ENCODE data around the gene JARID2. TPM values are rescaled to one million over a fixed set of nuclear protein-coding genes. Genes with fewer than 3 reads are reported as not detected.

Gene JARID2
- total RNA-seq, 1 donor from 2014 or later, result 12.5 TPM

DNA sequence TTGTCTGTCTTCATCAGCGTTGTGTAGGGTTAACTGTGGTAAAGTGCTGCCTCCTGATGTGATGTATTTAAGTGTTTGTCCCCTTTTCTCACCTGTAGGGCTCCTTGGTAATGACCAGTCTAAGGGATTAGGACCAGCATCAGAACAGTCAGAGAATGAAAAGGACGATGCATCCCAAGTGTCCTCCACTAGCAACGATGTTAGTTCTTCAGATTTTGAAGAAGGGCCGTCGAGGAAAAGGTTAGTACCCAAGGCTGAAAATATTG lies 164.2 kb downstream of the JARID2 start:
- Mint-ChIP-seq H3K27me3 (ENCODE audit: unreplicated experiment) (no peaks in the 10 kb centered on the region), H3K4me1 (ENCODE audit: unreplicated experiment) (peaks cover 23% of the 10 kb centered on the region), H3K36me3 (ENCODE audit: unreplicated experiment) (peaks cover 4% of the 10 kb centered on the region), H3K9me3 (ENCODE audit: unreplicated experiment) (no peaks in the 10 kb centered on the region), H3K27ac (ENCODE audit: unreplicated experiment) (no peak overlapping the region), H3K4me3 (ENCODE audit: unreplicated experiment) (no peak overlapping the region)
- DNase-seq (ENCODE audit: extremely low spot score, unreplicated experiment), result no peak
- TF ChIP-seq, protein P1, sequence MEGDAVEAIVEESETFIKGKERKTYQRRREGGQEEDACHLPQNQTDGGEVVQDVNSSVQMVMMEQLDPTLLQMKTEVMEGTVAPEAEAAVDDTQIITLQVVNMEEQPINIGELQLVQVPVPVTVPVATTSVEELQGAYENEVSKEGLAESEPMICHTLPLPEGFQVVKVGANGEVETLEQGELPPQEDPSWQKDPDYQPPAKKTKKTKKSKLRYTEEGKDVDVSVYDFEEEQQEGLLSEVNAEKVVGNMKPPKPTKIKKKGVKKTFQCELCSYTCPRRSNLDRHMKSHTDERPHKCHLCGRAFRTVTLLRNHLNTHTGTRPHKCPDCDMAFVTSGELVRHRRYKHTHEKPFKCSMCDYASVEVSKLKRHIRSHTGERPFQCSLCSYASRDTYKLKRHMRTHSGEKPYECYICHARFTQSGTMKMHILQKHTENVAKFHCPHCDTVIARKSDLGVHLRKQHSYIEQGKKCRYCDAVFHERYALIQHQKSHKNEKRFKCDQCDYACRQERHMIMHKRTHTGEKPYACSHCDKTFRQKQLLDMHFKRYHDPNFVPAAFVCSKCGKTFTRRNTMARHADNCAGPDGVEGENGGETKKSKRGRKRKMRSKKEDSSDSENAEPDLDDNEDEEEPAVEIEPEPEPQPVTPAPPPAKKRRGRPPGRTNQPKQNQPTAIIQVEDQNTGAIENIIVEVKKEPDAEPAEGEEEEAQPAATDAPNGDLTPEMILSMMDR (IDR thresholded peaks at IDR 0.05), result no peak

DNA sequence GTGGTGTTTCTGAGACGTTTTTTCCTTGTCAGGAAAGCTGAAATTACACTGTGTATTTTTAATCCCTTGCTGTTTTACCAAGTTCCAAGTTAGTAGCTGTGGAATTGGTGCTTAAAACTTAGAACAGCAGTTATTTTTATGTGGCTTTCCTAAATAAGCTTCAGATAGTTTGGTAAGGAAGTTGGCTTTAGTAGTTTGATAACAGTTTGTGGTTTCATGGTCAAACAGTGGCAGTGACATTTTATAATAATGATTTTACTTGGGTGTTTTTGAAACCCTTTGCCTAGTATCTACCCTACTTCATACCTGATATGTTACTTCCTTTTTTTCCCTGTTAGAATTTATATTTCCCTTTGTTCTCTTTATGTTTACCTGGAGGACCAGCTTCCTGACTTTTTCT lies 164.9 kb downstream of the JARID2 start:
- H3K27ac Mint-ChIP-seq (ENCODE audit: unreplicated experiment), result no peak overlapping the region
- no peak for DNase-seq (ENCODE audit: extremely low spot score, unreplicated experiment)
- H3K9me3 Mint-ChIP-seq (ENCODE audit: unreplicated experiment), result no peaks in the 10 kb centered on the region
- no peaks in the 10 kb centered on the region for H3K27me3 Mint-ChIP-seq (ENCODE audit: unreplicated experiment)
- TF ChIP-seq, protein P1 (IDR thresholded peaks at IDR 0.05), result no peak
- peaks cover 4% of the 10 kb centered on the region for H3K36me3 Mint-ChIP-seq (ENCODE audit: unreplicated experiment)
- peaks cover 23% of the 10 kb centered on the region for H3K4me1 Mint-ChIP-seq (ENCODE audit: unreplicated experiment)
- no peak overlapping the region for H3K4me3 Mint-ChIP-seq (ENCODE audit: unreplicated experiment)

DNA sequence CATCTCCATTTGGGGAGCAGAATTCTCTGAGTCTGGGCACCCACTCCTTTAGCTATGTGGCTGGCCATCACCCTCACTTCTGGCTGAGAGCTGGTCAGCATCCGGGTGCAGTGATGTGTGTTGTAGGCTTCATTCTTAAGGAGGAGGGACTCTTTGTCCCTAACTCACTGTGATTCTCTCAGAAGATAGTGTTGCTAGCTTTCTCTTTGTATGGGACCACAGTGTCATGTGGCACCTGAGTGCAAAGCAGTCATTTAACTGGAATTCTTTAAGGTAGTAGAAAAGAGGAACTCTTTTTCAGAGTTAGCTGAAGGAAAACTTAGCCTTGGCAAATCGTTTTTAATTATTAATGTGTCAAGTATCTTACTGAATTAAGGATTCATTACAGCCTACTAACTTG lies 165.9 kb downstream of the JARID2 start:
- peaks cover 23% of the 10 kb centered on the region for H3K4me1 Mint-ChIP-seq (ENCODE audit: unreplicated experiment)
- no peak for DNase-seq (ENCODE audit: extremely low spot score, unreplicated experiment)
- TF ChIP-seq, protein P1 (IDR thresholded peaks at IDR 0.05), result no peak
- H3K4me3 Mint-ChIP-seq (ENCODE audit: unreplicated experiment), result no peak overlapping the region
- H3K9me3 Mint-ChIP-seq (ENCODE audit: unreplicated experiment), result peaks cover 2% of the 10 kb centered on the region
- no peak overlapping the region for H3K27ac Mint-ChIP-seq (ENCODE audit: unreplicated experiment)
- no peaks in the 10 kb centered on the region for H3K27me3 Mint-ChIP-seq (ENCODE audit: unreplicated experiment)
- H3K36me3 Mint-ChIP-seq (ENCODE audit: unreplicated experiment), result peaks cover 4% of the 10 kb centered on the region

DNA sequence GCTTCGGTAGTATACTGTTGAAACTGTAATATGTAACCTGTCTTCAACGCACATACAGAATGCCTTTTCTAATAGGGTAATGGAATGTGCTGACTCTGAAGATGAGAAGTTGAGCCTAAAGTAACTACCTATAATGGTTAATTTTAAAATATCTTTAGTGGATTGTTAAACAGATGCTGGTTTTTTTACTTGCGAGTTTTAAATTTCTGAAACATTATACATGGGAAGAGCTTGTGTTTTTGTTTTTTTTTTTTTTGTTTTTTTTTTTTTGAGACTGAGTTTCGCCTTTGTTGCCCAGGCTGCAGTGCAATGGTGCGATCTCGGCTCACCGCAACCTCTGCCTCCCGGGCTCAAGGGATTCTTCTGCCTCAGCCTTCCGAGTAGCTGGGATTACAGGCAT lies 166.9 kb downstream of the JARID2 start:
- Mint-ChIP-seq H3K4me1 (ENCODE audit: unreplicated experiment) (peaks cover 23% of the 10 kb centered on the region), H3K4me3 (ENCODE audit: unreplicated experiment) (no peak overlapping the region), H3K36me3 (ENCODE audit: unreplicated experiment) (peaks cover 12% of the 10 kb centered on the region), H3K27me3 (ENCODE audit: unreplicated experiment) (no peaks in the 10 kb centered on the region), H3K27ac (ENCODE audit: unreplicated experiment) (no peak overlapping the region), H3K9me3 (ENCODE audit: unreplicated experiment) (peaks cover 5% of the 10 kb centered on the region)
- TF ChIP-seq, protein P1 (IDR thresholded peaks at IDR 0.05), result no peak
- peak; percentile 59 for DNase-seq (ENCODE audit: extremely low spot score, unreplicated experiment)

DNA sequence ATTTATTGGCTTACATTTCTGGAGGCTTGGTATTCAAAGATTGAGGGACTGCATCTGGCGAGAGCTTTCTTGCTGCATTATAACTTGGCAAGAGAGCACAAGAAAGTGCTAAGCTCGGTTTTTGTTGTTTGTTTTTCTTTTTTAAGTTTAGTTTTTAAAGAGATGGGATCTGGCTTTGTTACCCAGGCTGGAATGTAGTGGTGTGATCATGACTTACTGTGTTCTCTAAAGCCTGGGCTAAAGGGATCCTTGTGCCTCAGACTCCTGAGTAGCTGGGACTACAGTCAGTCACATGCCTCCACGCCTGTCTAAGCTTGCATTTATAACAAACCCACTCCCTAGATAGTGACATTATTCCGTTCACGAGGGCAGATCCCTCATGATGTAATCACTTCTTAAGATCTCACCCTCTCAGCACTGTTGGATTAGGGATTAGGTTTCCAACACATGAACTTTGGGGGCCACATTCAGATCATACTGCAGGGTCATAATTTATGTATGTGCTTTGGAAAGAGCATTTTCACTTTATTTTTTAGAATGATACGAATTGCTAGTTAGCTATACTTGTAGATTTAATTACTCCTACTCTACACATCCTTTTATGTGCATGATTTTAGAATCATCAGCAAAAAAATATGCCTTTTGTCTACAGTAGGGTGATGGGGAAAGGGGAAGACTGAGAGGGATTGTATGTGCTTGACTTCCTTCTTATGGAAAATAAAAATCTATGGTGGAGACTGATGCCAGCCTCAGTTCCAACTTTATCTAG lies 167.8 kb downstream of the JARID2 start:
- Mint-ChIP-seq H3K4me3 (ENCODE audit: unreplicated experiment) (no peak overlapping the region), H3K4me1 (ENCODE audit: unreplicated experiment) (peaks cover 23% of the 10 kb centered on the region), H3K27me3 (ENCODE audit: unreplicated experiment) (no peaks in the 10 kb centered on the region), H3K36me3 (ENCODE audit: unreplicated experiment) (peaks cover 16% of the 10 kb centered on the region), H3K9me3 (ENCODE audit: unreplicated experiment) (peaks cover 8% of the 10 kb centered on the region), H3K27ac (ENCODE audit: unreplicated experiment) (peak overlapping the region; percentile 32)
- TF ChIP-seq, protein P1 (IDR thresholded peaks at IDR 0.05), result no peak
- no peak for DNase-seq (ENCODE audit: extremely low spot score, unreplicated experiment)

Data from osteocyte (in vitro differentiated cells).